Measurements from ENCODE around the gene CACNA1I.

CACNA1I gene

DNA sequence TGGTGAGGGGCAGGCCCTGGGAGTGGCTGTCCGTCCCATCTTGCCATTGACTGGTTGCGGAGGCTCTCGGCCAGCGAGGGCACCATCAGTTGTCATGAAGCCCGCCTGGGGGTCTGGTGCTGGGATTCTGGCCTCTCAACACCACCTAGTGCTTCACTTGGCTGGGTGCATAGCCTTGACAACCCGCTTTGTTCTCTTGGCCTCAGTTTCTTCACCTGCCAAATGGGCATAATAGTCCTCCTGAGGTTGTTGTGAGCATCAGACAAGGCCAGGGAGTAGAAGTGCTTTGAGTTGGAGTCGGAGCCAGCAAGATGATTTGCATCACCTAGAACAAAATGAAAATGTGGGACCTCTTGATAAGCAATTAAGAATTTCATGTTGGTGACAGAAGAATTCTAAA, 1.5 kb upstream of the CACNA1I start:
- no peak for DNase-seq

DNA sequence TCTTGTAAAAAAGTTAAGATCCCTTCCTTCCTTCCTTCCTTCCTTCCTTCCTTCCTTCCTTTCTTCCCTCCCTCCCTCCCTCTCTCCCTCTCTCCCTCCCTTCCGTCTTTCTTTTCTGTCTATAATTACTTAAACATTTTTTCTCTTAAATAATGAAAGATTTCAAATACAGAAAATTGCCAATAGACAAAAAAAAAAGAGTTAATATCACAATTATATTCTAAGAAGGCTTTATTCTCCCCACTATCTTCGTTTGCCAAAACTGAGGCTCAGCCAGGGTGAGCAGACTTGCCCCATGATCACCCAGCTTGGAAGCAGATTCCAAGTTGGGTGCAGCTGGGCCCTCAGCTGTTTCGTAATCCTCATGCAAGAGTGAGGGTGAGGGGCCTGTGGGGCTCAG, 327 bp upstream of the CACNA1I start:
- DNase-seq, result no peak

DNA sequence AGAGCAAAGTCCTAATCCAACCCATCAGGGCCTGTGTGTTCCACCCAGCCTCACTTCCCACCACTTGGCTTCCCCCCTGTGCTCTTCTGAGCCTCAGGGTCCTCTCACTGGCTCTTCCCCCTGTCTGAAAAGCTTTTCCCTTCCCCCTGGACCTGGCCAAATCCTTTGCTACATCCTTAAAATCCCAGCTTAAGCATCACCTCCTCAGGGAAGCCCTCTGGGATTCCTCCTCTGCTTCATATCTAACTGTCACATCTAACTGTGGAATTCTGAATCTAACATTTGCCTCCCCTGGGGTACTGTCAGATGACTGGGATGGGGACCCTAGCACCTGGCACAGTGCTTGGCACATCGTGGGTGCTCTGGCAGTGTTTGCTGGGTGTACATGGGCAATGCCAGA, 985 bp downstream of the CACNA1I start:
- DNase-seq, result no peak

DNA sequence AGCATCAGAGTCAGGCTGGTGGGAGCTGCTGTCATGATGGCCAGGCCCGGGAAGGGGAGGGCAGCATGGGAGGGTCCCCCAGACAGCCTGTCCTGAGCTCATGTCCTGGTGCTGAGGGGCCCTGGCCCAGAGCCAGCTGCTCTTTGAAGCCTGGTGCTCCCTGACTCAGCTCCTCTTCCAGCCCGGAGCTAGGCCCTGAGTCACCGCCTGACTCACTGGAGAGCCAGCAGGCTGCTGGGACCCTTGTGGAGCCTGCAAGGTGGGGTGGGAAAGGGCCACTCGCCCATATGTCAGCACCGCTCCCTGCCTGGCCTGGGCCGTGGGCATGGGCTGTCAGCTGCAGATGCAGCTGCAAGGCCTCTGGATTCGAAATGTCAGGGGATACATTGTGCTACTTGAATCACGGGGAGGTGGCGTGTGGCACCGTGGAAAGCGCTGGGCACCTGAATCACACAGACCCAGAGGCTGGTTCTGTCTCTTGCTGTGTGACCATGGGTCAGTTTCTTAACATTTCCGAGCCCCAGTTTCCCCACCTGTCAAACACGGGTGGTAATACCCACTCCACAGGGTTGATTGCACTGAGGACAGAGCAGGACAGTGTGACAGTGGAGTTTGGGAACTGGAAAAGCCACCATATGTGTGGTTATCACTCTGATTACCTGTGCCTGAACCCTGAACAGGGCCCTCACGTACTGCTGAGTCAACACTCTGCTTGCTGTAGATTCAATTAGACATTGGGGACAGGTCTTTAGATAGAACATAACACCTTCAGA, 4.4 kb downstream of the CACNA1I start:
- no peak for DNase-seq

DNA sequence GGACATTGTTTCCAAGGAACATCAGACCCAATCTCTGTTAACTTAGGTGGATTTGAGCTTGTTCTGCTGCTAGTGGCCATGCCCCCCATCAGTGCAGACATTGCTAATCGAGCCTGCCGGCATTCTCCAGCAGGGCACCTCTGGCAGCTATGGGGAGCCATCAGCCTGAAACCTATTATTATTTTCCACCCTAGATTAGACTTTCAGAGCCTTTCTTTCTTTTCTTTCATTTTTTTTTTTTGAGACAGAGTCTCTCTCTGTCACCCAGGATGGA, 4.9 kb downstream of the CACNA1I start:
- DNase-seq, result no peak

DNA sequence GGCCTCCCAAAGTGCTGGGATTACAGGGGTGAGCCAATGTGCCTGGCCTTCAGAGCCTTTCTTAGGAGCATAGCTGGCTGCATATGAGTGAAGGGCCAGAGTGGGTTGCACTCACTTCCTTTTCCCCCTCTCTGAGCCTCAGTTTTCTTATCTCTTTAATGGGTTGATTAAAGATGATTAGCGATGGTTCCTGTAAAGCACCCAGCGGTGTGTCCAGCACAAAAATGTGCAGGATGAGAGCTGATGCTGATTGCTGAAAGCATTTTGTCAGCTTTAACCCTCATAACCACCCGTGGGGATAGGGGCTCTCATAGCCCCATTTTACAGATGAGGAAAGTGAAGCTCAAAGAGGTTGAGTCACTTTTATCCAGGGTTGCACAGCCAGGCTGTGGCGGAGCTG, 5.5 kb downstream of the CACNA1I start:
- no peak for DNase-seq

DNA sequence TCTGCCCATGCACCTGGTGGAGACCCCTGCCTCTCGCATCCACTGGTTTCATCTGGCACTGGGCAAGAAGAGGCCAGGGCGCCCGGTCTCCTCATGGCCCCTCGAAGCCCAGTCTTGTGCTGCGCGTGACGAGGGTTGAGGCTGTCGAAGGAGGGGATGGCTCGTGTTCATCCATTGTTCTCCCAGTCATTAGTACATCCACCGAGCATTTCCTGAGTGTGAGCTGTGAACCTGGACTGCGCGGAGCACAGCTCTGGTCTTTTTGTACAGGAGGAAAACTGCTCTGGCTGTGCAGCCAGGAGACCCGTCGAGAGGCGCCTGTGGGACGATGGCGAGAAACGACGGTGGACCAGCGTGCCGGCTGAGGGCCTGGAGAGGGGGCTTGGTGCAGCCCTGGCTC, 6.8 kb downstream of the CACNA1I start:
- DNase-seq, result no peak

DNA sequence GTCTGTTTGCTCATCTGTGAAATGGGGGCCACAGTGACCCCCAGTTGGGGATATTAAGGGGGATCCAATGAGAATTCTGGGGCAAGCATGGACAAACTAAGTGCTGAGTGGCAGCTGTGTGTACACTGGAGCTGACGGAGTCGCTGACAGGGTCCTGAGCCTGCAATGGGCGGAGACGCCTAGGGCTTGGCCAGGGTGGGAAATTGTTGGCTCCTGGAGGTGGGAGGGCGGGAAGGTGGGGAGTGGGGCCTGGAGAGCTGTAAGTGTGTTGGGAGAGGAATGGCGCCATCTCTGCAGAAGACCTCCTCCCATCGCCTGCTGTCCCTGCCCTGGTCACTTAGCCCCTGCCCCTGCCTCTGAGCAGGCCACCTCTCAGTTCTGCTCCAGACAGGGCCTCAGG, 7.3 kb downstream of the CACNA1I start:
- no peak for DNase-seq

DNA sequence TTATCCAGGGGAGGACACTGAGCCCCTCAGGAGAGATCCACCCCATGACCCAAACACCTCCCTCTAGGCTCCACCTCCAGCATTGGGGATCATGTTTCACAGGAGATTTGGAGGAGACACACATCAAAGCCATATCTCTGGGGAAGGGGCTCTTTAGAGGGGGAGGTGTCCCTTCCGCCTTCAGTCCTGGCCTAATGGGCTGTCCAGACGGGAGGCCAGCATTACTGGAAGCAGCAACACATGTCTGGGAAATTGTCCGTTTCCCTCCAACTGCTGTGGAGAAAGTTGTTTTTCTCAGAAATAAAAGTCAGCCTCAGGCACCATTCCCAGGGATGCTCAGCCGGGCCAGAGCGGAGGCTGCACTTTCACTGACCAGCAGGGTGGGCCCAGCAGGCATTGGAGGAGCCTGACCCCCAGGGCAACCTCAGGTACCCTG, 9.5 kb downstream of the CACNA1I start:
- no peak for DNase-seq

DNA sequence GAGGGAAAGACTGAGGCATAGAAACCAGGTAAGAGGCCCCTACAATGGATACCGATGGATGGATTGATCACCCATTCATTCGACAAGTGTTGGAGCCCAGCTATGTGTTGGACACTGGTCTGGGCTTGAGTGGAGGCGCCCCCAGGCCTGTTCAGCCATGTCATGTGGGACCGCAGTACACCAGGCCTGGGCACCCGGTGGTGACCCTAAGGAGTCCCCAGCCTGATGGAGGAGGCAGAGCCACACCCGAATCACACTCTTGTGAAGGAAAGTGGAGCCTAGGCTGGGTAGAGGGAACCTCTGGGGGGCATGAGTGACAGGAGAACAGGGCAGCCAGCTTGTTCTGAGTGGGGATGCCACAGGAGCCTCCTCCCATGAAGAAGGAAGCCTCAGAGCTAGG, 10.2 kb downstream of the CACNA1I start:
- no peak for DNase-seq

DNA sequence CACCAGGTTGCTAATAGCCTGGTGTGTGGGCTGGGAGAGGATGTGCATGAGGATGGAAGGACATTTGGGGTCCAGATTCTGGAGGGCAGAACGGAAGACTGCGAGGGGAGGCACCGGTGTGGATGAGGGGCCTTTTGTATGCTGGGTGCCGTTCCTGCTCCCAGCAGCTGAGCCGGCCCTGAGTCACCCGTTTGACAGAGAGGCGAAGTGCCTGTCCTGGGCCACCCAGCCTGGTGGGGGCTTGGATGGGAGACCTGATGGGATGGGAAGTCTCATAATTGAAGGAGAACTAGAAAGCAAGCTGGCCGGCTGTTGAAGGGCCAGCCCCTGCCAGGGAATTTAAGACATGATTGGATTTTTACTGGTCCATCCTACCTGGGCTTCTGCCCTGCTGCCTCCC, 10.8 kb downstream of the CACNA1I start:
- no peak for DNase-seq

DNA sequence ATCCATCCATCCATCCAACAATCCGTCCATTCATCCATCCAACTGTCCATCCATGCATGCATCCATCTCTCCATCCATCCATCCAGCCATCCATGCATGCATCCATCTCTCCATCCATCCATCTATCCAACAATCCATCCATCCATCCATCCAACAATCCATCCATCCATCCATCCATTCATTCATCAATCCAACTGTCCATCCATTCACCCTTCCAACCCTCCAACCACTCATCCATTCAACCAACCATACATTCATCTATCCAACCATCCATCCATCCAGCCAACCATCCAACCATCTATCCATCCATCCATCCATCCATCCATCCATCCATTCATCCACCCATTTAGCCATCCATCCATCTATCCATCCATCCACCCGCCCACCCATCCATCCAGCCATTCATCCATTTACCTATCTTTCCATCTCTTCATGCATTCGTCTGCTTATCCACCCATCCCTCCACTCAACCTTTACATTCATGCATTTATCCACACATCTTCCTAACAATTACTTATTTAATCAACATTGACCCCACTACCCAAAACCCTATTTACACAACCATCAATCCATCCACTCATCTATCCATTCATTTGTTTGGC, 12.6 kb downstream of the CACNA1I start:
- DNase-seq, result no peak

DNA sequence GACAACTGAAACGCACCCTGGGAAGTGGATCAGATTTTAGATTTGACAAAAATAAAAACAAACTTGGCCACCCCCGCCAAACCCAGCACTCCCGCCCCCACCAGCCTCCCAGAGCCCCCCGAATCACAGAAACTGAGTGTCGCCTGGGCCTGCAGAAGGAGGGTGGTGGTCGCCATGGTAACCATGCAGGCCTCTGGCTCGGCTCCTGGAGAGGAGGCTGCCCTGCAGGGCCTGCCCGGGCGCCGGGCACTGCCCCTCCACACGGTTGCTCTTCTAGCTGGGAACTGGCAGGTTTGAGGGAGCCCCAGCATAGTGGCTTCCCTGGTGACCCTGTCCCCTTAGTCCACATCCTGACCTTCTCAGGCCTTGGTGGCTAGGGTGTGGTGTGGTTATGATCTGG, 19.3 kb downstream of the CACNA1I start:
- no peak for DNase-seq

DNA sequence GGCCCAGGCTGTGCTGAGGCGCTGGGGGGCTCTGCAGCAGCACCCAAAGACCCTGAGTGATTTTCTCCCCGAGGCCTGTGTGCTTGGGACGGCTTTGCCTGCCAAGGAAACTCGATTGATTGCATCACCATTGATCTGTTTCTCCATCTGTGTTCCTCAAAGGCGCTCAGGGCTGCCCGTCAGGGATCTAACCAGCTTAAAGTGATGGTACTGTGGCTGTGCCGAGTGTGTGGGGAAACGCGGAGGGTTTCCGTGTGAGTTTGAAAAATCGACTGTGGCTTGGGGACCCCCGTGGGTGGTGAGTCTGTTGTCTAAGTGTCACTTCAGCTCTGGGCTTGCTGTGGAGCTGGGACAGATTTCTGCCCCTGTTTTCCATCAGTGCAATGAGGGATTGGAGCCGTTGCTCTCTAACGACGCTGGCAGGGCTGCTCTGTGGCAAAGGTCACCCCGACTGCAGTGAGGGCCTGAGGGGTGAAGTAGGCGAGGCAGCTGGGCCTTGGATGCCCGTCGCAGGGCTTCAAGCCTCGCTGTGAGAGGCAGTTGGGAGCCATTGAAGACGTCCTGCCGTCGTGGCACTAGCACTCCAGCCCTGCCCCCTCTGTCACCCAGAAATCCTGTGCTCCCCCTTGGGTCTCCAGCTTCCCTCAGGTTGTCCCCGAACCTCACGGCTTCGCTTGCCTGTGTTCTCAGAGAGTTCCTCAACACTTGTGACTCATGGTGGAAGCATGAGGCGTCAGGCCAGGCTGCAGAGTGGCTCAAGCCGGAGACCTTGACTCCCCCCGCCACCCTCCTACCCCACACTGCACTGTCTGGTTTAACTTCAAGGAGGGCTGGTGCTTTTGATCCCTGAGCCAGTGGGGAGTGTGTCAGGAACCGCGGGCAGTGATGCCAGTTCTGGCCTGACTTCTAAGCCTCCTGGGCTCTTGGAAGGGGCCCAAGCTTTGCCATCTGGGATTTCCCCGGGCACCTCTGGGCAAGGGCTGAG, 21.8 kb downstream of the CACNA1I start:
- DNase-seq, result no peak

DNA sequence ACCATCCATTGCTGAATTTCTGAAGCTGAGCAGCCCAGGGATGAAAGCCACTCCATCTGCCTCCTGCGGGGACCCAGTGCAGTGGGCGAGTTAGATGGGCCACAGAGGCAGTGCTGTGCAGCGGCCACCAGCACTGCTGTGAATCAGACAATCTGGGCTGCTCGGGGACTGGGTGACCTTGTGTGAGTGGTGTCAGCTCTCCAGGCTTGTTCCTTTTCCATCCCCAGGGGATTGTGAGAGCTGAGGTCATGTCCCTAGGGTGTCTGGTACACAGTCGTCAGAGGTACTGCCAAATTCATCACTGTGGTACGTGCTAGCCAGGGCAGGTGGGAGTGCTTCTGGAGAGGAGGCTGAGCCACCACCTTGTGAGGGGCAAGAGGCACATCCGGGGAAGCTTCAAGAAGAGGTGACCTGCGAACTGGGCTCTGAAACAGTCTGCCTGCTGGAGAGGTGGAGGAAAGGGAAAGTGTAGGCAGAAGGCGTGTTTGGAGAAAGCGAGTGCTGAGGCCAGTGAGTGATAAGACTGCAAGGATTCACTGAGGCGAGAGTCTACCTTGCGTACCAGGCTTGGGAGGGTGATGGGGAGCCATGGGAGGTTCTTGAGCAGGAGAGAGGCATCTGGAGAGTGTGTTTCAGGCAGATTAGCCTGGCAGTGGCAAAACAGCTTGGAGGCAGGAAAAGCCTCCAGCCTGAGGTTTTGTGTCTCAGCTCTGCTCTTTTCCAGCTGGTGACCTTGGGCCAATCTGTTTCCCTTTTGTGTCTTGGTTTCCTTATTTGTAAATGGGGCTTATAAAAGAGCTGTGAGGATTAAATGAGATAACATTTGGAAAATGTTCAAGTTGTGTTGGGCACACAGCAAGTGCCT, 22.7 kb downstream of the CACNA1I start:
- no peak for DNase-seq

DNA sequence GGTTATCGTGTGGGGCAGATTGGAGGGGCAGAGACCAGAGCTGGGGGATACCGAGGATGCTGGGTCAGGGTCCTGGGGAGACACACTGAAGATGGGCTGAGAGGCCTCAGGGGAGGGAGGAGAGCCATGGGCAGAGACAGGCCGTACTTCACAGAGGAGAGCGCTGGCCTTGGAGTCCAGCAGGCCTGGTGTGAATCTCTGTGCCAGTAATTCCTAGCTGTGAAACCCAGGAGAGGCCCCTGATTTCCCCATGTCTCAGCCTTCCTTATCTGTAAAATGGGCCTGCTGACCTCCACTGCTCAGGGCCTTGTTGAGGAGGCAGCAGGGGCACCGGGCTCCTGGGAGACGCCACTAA, 23.4 kb downstream of the CACNA1I start:
- DNase-seq, result no peak

DNA sequence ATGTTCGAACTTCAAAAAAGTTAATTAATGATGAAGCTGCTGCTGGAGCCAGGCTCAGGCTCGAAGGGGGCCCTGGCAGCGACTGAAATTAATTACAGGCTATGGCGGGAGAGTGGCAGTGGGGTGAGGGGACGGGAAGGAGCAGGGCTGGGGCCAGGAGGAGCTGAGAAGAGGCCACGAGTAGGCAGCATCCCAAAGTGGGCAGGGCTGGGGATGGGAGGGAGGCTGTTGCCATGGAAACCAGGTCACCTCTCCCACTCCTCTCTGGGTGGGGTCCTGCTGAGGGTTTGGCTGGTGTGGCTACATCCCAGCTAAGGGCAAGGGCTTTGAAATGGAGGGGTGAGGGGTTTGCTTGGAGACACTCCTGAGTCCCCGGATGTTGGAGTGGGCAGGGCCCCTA, 23.9 kb downstream of the CACNA1I start:
- no peak for DNase-seq

DNA sequence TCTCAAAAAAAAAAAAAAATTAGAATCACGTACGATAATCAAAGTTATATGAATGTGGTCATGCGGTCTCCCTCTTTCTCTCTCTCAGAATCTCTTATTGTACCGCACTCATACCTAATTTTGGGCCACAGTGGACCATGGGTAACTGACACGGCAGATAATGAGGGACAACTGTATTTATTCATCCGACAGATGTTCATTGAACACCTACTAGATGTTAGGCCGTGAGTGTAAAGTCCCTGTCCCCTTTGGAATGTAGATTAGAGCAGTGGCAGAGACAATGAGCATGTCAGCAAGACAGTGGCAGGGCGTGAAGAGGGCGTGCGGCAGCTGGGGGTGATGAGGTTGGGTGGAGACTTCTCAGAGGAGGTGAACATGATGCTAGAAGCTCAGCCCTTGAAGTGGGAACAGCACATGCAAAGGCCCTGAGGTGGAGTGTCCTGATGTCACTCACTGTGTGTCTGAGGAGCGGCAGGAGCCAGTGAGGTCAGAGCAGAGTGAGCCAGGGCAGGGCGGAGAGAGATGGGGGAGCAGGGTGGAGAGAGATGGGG, 25.1 kb downstream of the CACNA1I start:
- no peak for DNase-seq

DNA sequence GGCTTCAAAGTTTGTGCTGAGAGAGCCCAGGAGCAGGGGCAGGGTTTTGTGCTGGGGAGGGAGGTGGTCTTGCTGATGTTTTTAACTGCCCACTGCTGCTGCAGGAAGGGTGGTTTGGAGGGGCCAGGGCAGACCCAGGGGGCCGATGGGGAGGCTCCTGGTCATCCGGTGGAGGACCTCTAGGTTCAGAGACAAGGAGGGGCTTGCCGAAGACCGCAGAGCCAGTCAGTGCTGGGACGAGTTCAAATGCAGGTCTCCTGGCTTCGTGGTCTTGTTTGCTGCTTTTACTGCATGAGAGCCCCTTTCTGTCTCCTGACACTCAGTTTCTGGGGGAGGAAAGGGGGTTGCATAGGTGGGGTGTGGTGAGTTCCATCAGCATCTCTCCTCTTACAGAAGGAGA, 26.0 kb downstream of the CACNA1I start:
- no peak for DNase-seq

DNA sequence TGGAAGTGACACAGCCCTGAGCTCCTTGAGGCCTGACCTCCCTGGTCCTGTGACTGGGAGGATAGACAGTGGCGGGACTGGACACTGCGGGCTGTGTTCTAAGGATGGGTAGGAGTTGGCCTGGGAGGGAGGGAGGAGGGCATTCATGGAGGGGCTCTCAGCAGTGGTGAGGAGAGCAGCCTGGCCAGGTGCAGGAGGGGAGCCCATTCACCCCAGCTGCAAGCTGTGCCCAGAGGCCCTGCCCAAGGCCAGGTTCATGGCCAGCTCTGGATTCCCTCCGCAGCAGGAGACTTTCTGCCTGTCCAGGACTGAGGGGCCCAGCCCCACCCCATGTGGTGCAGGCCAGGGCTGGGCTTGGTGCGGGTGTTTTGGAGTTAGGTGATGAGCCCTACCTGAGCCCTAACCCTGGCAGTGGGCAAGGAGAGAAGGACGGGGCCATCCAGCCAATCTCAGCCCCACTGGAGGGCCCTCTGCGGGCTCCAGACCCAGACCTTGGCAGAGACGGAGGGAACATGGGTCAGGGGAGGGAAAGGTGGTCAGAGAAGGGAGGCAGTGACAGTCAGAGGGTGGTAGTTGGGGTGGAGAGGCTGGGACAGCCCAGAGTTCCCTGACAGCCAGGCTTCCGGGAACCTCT, 26.8 kb downstream of the CACNA1I start:
- no peak for DNase-seq

DNA sequence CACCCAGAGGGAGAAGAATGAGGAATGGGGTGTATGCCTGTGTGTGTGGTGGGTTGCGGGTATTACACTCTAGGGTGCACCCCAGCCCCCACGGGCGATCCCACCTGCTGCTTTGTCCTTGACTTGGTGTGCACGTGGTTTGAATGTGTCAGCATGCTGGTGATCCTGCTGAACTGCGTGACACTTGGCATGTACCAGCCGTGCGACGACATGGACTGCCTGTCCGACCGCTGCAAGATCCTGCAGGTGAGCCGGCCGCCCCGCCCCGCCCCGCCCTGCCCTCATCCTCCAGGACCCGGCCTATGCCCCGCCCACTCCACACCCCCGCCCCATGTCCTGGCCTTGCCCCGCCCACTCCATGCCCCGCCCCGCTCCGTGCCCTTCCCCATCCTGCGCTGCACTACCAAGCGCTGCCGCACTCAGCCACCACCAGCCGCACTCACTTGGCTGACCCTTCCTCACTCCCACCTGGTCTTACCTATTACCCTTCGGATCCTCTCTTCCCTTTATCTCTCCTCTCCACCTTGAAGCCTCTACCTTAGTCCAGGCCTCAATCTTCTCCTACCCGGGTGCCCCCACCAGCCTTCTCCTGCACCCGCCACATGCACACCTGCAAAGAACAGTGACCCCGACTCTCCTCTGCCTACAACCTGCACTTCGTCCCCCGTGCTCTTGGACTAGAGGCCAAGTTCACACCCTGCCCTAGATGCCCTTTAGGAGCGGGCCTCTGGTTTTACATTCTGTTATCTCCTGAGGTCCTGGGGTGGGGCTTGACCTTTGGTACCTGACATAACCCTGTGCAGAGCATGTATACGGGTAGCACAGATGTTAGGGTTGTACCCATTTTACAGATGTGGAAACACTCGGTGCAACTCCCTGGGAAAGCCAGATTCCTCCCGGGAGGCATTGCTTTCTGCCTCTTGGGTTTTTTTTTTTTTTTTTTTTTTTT, 27.7 kb downstream of the CACNA1I start:
- DNase-seq, result peak; percentile 90

All from CD4-positive, alpha-beta T cell treated with Interleukin-6 for 4 hours (primary cell).